ENCODE results near the gene ARHGAP1.

DNA sequence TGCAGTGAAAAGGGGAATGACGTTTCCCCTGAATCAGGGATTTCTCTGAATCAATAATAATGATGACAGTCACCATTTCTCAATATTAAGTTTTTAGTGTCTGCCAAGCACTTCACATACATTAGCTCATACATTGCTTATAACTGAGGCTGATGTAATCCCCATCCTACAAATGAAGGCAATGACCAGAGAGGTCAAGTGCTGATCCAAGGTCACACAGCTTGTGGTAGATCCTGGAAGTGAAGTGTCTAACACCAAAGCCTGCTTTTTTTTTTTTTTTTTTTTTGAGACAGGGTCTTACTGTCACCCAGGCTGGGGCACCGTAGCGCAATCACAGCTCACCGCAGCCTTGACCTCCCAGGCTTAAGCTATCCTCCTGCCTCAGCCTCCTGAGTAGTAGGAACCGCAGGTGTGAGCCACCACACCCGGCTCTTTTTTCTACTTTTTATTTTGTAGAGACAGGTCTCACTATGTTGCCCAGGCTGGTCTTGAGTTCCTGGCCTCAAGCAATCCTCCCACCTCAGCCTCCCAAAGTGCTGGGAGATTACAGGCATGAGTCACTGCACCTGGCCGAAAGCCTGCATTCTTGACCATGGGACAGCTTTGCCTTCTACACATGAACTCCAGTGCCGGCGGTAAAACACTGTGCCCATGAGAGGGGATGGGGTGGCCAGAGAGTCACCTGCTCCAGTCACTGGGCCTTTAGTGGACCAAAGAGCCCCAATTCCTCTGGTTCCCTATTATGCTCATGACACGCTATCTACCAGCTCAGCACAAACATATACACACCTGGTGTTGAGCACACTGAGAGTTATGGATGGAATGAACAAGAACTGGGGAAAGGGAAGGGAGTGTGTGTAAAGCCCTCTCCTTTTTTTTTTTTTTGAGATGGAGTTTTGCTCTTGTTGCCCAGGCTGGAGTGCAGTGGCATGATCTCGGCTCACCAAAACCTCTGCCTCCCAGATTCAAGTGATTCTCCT, 17.4 kb downstream of the ARHGAP1 start:
- TF ChIP-seq POLR2G (IDR thresholded peaks at IDR 0.05; ENCODE audit: low read depth, low read length), result no peak
- no peak for TF ChIP-seq SIN3A (IDR thresholded peaks at IDR 0.05; ENCODE audit: borderline replicate concordance, low read depth, low read length)
- TF ChIP-seq TOE1 (CRISPR knock-in tag; IDR thresholded peaks at IDR 0.05), result no peak
- TF ChIP-seq ZZZ3 (CRISPR knock-in tag; IDR thresholded peaks at IDR 0.05; ENCODE audit: borderline replicate concordance), result no peak
- TF ChIP-seq, protein P1, sequence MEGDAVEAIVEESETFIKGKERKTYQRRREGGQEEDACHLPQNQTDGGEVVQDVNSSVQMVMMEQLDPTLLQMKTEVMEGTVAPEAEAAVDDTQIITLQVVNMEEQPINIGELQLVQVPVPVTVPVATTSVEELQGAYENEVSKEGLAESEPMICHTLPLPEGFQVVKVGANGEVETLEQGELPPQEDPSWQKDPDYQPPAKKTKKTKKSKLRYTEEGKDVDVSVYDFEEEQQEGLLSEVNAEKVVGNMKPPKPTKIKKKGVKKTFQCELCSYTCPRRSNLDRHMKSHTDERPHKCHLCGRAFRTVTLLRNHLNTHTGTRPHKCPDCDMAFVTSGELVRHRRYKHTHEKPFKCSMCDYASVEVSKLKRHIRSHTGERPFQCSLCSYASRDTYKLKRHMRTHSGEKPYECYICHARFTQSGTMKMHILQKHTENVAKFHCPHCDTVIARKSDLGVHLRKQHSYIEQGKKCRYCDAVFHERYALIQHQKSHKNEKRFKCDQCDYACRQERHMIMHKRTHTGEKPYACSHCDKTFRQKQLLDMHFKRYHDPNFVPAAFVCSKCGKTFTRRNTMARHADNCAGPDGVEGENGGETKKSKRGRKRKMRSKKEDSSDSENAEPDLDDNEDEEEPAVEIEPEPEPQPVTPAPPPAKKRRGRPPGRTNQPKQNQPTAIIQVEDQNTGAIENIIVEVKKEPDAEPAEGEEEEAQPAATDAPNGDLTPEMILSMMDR (CRISPR knock-in tag; IDR thresholded peaks at IDR 0.05), result no peak
- no peak for TF ChIP-seq ZNF792 (CRISPR knock-in tag; IDR thresholded peaks at IDR 0.05)
- TF ChIP-seq NFYB (CRISPR knock-in tag; IDR thresholded peaks at IDR 0.05), result no peak
- no peak for TF ChIP-seq ETV5 (CRISPR knock-in tag; IDR thresholded peaks at IDR 0.05; ENCODE audit: borderline replicate concordance)
- TF ChIP-seq, protein P2, sequence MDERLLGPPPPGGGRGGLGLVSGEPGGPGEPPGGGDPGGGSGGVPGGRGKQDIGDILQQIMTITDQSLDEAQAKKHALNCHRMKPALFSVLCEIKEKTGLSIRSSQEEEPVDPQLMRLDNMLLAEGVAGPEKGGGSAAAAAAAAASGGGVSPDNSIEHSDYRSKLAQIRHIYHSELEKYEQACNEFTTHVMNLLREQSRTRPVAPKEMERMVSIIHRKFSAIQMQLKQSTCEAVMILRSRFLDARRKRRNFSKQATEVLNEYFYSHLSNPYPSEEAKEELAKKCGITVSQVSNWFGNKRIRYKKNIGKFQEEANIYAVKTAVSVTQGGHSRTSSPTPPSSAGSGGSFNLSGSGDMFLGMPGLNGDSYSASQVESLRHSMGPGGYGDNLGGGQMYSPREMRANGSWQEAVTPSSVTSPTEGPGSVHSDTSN (CRISPR knock-in tag; IDR thresholded peaks at IDR 0.05), result no peak

Data from HepG2 (cell line).